H1 (cell line): ENCODE data around the gene MIDN. TPM values are rescaled to one million over a fixed set of nuclear protein-coding genes. Genes with fewer than 3 reads are reported as not detected.

ENCODE experiments used
- CTBP2 ChIP-seq: IDR thresholded peaks from 2 replicates; pipeline ENCODE4 v1.7.0; 2011; ENCODE audit warnings: borderline replicate concordance, mild to moderate bottlenecking, moderate library complexity, mixed read lengths, low read length; ENCODE audit not compliant: insufficient read depth, insufficient read length
- POU5F1 ChIP-seq: IDR thresholded peaks from 2 replicates; pipeline ENCODE4 v1.6.1; 2011; ENCODE audit warnings: low read depth, mild to moderate bottlenecking, low read length, moderate library complexity
- polyA plus RNA-seq, 7 experiments: library from polyadenylated mRNA; depleted of rRNA in 3 of 7; stranded (reverse) in 5 of 7; unstranded in 2 of 7; fragments of >200 nt in 5 of 7; fragments of 200-250 nt in 2 of 7; gene quantifications; 1 replicate in 5 of 7; 2 replicates in 1 of 7; 4 replicates in 1 of 7; pipeline versions ENCODE4 v1.2.1 to v1.2.3, GENCODE V29; 2011 to 2013; ENCODE audit warnings: missing spikeins in 2 of 7, mixed read lengths in 2 of 7
- total RNA-seq: library from RNA; stranded (reverse); fragmentation: NEBNext Ultra II Directional; extraction: Animal tissue kit (Norgen Biotek cat#: 25700); gene quantifications from 2 replicates; pipeline ENCODE4 v1.2.1, GENCODE V29; 2021

The MIDN gene
- total and polyA plus RNA-seq, 2 of the 8 experiments (the other 6 are each of a cell fraction or from before 2014, with no cell fraction given), result 39.8 to 159 TPM

DNA sequence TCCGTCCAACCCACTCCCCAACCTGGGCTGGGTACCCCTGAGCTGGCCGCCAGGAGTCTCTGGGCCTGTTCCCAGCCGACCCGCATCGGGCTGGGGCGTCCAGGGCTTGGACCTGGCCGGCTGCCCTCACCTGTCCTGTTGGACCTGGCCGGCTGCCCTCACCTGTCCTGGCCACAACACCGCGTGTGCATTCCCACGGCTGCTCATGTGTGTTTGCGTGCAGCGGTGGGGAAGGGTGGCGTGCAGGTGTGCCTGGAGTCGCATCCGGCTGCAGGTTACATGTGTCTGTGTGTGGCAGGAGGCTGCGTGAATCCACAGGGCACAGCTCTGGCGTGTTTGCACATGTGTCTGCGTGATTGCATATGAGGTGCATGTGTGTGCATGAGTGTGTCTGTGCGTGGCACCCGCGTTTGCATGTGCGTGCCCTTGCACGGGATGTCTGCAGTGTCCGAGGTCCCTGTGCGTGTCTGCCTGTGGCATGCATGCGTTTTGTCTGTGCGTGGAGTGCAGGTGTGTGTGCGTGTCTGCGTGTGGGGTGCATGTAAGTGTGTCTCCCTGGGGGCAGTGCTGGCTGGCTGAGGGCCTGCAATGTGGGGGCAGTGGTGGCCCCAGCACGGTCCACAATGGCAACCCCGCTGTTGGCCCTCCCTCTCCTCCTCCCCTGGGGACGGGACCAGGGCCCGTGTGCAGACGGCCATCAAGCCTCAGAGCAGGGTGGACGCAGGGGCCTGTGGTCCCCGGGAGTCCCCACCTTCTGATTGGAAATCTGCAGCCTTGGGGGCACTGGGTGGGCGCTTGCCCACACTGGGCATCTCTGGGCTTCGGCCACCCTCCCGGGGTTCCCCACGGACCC lies 40.7 kb downstream of the MIDN start (continued):
- TF ChIP-seq POU5F1, result no peak
- TF ChIP-seq CTBP2, result no peak
